ENCODE measurements around the gene CAMK2N2.

Gene CAMK2N2

GRCh38 chr3:184211718-184212117, 49.6 kb downstream of the CAMK2N2 start:
- no peak for DNase-seq (ENCODE audit: low read depth)

- no peak for DNase-seq (ENCODE audit: low read depth)
Measured at GRCh38 chr3:184211297-184211696, 50.1 kb downstream of the CAMK2N2 start.
